ENCODE results near the gene NAP1L4. TPM values are rescaled to one million over a fixed set of nuclear protein-coding genes. Genes with fewer than 3 reads are reported as not detected.

The NAP1L4 gene
- total and polyA plus RNA-seq, 2 donors (not counting 1 experiment from before 2014, with no cell fraction given), result 62.1 to 133 TPM

DNA sequence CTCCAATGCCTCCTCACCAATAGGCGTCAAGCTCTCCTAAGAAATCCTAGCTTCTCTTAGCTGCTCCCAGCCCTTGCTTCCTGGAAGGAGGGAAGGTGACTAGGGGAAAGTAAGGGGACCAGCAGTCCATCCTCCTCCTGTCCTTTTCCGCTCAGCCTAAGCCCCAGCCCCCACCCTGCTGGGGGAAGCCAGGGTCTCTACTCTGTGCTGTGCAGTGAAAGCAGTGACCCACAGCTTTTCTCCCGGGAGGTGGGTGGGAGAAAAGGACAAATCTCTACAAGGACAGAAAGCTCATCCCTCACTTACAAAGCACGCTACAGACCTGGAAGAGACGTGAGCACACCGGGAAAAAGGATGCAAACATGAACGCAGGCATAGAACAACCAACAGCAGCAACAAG, 32.0 kb downstream of the NAP1L4 start:
- ChIA-PET CTCF (interaction anchor here (1.5 to 1.8 kb wide), 2 partner anchors 131 to 427 kb away, joined by 4 to 6 read pairs; no protein-coding TSS in a partner anchor), POLR2A (no interaction called here)
- H3K27ac ChIP-seq (ENCODE audit: low read length in 2 of 2), result no peak overlapping the region
- no peaks in the 10 kb centered on the region for H3K27me3 Mint-ChIP-seq
- H4K20me1 ChIP-seq (ENCODE audit: control insufficient read depth, insufficient read depth, low read length, poor library complexity, severe bottlenecking), result peaks cover 64% of the 10 kb centered on the region
- no peak overlapping the region for H3K27ac Mint-ChIP-seq
- no peak overlapping the region for H3K4me2 ChIP-seq (replicated peaks; ENCODE audit: low read depth, low read length, poor library complexity, severe bottlenecking)
- H2AFZ ChIP-seq (ENCODE audit: insufficient read depth, low read depth, low read length, poor library complexity, severe bottlenecking), result no peak overlapping the region
- no peak for DNase-seq
- peaks cover 14 to 95% of the 10 kb centered on the region in 2 experiments for H3K36me3 ChIP-seq (replicated peaks in 1 of 2; ENCODE audit: control extremely low read depth in 1 of 2, control insufficient read depth in 1 of 2, extremely low read depth in 1 of 2, insufficient read depth in 2 of 2, low read length in 1 of 2)
- no peaks in the 10 kb centered on the region for H3K27me3 ChIP-seq (replicated peaks in 1 of 4; ENCODE audit: control extremely low read depth in 1 of 4, control insufficient read depth in 3 of 4, insufficient read depth in 4 of 4, low read length in 3 of 4)
- no peak overlapping the region for H3K4me3 Mint-ChIP-seq
- H3K9me3 ChIP-seq (ENCODE audit: control extremely low read depth in 1 of 3, control insufficient read depth in 2 of 3, insufficient read depth in 1 of 3, low read length in 2 of 3), result no peaks in the 10 kb centered on the region
- TF ChIP-seq CTCF (IDR thresholded peaks at IDR 0.05) (no peak), EZH2 (IDR thresholded peaks at IDR 0.05; ENCODE audit: borderline replicate concordance, insufficient read depth, low read depth, low read length, poor library complexity, severe bottlenecking) (no peak)
- peaks cover 3% of the 10 kb centered on the region for H3K4me1 Mint-ChIP-seq
- no peak for ATAC-seq (ENCODE audit: low read depth)
- no peaks in the 10 kb centered on the region for H3K9me3 Mint-ChIP-seq (ENCODE audit: insufficient read depth)
- intact Hi-C loops (cut with micrococcal nuclease), result no loop called here
- 96% methylated on average over 5 of the region's 7 CpGs for WGBS (ENCODE audit: insufficient coverage)
- H3K9ac ChIP-seq (ENCODE audit: low read length), result no peak overlapping the region
- no peaks in the 10 kb centered on the region for H3K4me1 ChIP-seq (ENCODE audit: control insufficient read depth in 2 of 2, insufficient read depth in 2 of 2, low read length in 2 of 2)
- H3K79me2 ChIP-seq (ENCODE audit: control insufficient read depth, insufficient read depth, low read length), result peaks cover 18% of the 10 kb centered on the region
- no peak overlapping the region for H3K4me3 ChIP-seq (ENCODE audit: control extremely low read depth in 1 of 5, extremely low read depth in 1 of 5, insufficient read depth in 1 of 5, low read depth in 2 of 5, low read length in 4 of 5)

GRCh38 chr11:2958251-2958650, 33.9 kb downstream of the NAP1L4 start:
- Mint-ChIP-seq H3K27me3 (no peaks in the 10 kb centered on the region), H3K4me1 (peaks cover 3% of the 10 kb centered on the region), H3K9me3 (ENCODE audit: insufficient read depth) (no peaks in the 10 kb centered on the region), H3K27ac (no peak overlapping the region), H3K4me3 (no peak overlapping the region)
- no peak overlapping the region for H3K4me2 ChIP-seq (replicated peaks; ENCODE audit: low read depth, low read length, poor library complexity, severe bottlenecking)
- peaks cover 3 to 95% of the 10 kb centered on the region in 2 experiments for H3K36me3 ChIP-seq (replicated peaks in 1 of 2; ENCODE audit: control extremely low read depth in 1 of 2, control insufficient read depth in 1 of 2, extremely low read depth in 1 of 2, insufficient read depth in 2 of 2, low read length in 1 of 2)
- TF ChIP-seq CTCF (IDR thresholded peaks at IDR 0.05), result no peak
- no peak for TF ChIP-seq EZH2 (IDR thresholded peaks at IDR 0.05; ENCODE audit: borderline replicate concordance, insufficient read depth, low read depth, low read length, poor library complexity, severe bottlenecking)
- CTCF ChIA-PET, result no interaction called here
- H4K20me1 ChIP-seq (ENCODE audit: control insufficient read depth, insufficient read depth, low read length, poor library complexity, severe bottlenecking), result peaks cover 48% of the 10 kb centered on the region
- no peak for DNase-seq
- peaks cover 8% of the 10 kb centered on the region for H3K79me2 ChIP-seq (ENCODE audit: control insufficient read depth, insufficient read depth, low read length)
- no peaks in the 10 kb centered on the region for H3K9me3 ChIP-seq (ENCODE audit: control extremely low read depth in 1 of 3, control insufficient read depth in 2 of 3, insufficient read depth in 1 of 3, low read length in 2 of 3)
- intact Hi-C loops (cut with micrococcal nuclease), result no loop called here
- POLR2A ChIA-PET, result no interaction called here
- no peak overlapping the region for H3K27ac ChIP-seq (ENCODE audit: low read length in 2 of 2)
- H2AFZ ChIP-seq (ENCODE audit: insufficient read depth, low read depth, low read length, poor library complexity, severe bottlenecking), result no peak overlapping the region
- WGBS (ENCODE audit: insufficient coverage), result 92% methylated on average over 2 of the region's 3 CpGs
- H3K4me3 ChIP-seq (ENCODE audit: control extremely low read depth in 1 of 5, extremely low read depth in 1 of 5, insufficient read depth in 1 of 5, low read depth in 2 of 5, low read length in 4 of 5), result no peak overlapping the region
- H3K9ac ChIP-seq (ENCODE audit: low read length), result no peak overlapping the region
- no peak for ATAC-seq (ENCODE audit: low read depth)
- H3K4me1 ChIP-seq (ENCODE audit: control insufficient read depth in 2 of 2, insufficient read depth in 2 of 2, low read length in 2 of 2), result no peaks in the 10 kb centered on the region
- no peaks in the 10 kb centered on the region for H3K27me3 ChIP-seq (replicated peaks in 1 of 4; ENCODE audit: control extremely low read depth in 1 of 4, control insufficient read depth in 3 of 4, insufficient read depth in 4 of 4, low read length in 3 of 4)

Measured in B cell (primary cell).